K562 (cell line): Measurements from ENCODE around the gene UNC45A. TPM values are rescaled to one million over a fixed set of nuclear protein-coding genes. Genes with fewer than 3 reads are reported as not detected.
A peak's percentile ranks its signal among the peaks of the same experiment; 100 is the strongest.

ENCODE experiments used
- ARID2 ChIP-seq: fragments of 450-650 bp; IDR thresholded peaks from 2 replicates; pipeline ENCODE4 v1.6.1; 2017; ENCODE audit warnings: antibody characterized with exemption, mild to moderate bottlenecking
- GATAD2B ChIP-seq: fragments of 450-650 bp; IDR thresholded peaks from 2 replicates; pipeline ENCODE4 v1.6.1; 2017; ENCODE audit warnings: mild to moderate bottlenecking, borderline replicate concordance
- KLF1 ChIP-seq: fragments of 450-650 bp; IDR thresholded peaks from 2 replicates; pipeline ENCODE4 v1.6.1; 2016; ENCODE audit warnings: missing genetic modification characterization, missing compliant biosample characterization
- MAFK ChIP-seq: IDR thresholded peaks from 2 replicates; pipeline ENCODE4 v1.6.1; 2011; ENCODE audit warnings: low read length, improper control_type of control experiment
- MGA ChIP-seq: fragments of 450-650 bp; IDR thresholded peaks from 2 replicates; pipeline ENCODE4 v1.6.1; 2016; ENCODE audit warnings: mild to moderate bottlenecking, moderate library complexity
- NCOR1 ChIP-seq: fragments of 450-650 bp; IDR thresholded peaks from 2 replicates; pipeline ENCODE4 v1.6.1; 2016; ENCODE audit warnings: mild to moderate bottlenecking, moderate library complexity
- NR2F6 ChIP-seq: fragments of 450-650 bp; formaldehyde crosslinking; IDR thresholded peaks from 2 replicates; pipeline ENCODE4 v1.4.0; 2020; ENCODE audit warnings: mild to moderate bottlenecking
- SMAD2 ChIP-seq: fragments of 150-350 bp; IDR thresholded peaks from 2 replicates; pipeline ENCODE4 v1.6.1; 2014; ENCODE audit warnings: low read depth, mild to moderate bottlenecking, low read length
- SP1 ChIP-seq: sonication (generic); formaldehyde crosslinking; IDR thresholded peaks from 2 replicates; pipeline ENCODE4 v1.8.1; 2022; ENCODE audit warnings: mild to moderate bottlenecking, missing genetic modification reagents
- TFE3 ChIP-seq: fragments of 450-650 bp; formaldehyde crosslinking; IDR thresholded peaks from 2 replicates; pipeline ENCODE4 v1.4.0; 2020; ENCODE audit warnings: mild to moderate bottlenecking, mixed read lengths
- ZBTB12 ChIP-seq: fragments of 250-450 bp; sonication (Bioruptor Pico); IDR thresholded peaks from 2 replicates; pipeline ENCODE4 v1.4.0; 2020
- ZFX ChIP-seq: sonication (generic); formaldehyde crosslinking; IDR thresholded peaks from 2 replicates; pipeline ENCODE4 v1.8.0; 2022; ENCODE audit warnings: mild to moderate bottlenecking, missing genetic modification reagents, moderate library complexity
- polyA plus RNA-seq, 8 experiments: library from polyadenylated mRNA; depleted of rRNA in 4 of 8; stranded (reverse) in 5 of 8; unstranded in 3 of 8; fragments of >200 nt; fragmentation: Nextera tagmentation in 2 of 8; fragmentation: Illumina TruSeq in 1 of 8; extraction: Ambion mirVana in 2 of 8; extraction: Trizol in 1 of 8; gene quantifications; 2 replicates each; pipeline versions ENCODE4 v1.2.1 to v1.2.3, GENCODE V29; 2011 to 2014; ENCODE audit warnings: inconsistent platforms in 1 of 8, missing spikeins in 1 of 8
- total RNA-seq, 7 experiments: library from RNA; depleted of rRNA in 6 of 7; stranded (reverse); fragments of >200 nt in 6 of 7; fragmentation: Illumina TruSeq in 2 of 7; extraction: Trizol in 2 of 7; gene quantifications; 2 replicates each; pipeline versions ENCODE4 v1.2.1 to v1.2.3, GENCODE V29; 2011 to 2021; ENCODE audit warnings: low replicate concordance in 1 of 7

The UNC45A gene
- total and polyA plus RNA-seq, 9 of the 15 experiments (the other 6 are each of a cell fraction or from before 2014, with no cell fraction given): 22.4 to 79.3 (median 43.7) TPM

GRCh38 chr15:90954712-90955623 lies 19.9 kb downstream of the UNC45A start, which contains the start of gene RCCD1 (continued):
- peak; percentile 96 for TF ChIP-seq MGA
- TF ChIP-seq ZBTB12: peak; percentile 70
- peak; percentile 1; the same call in 1 of the 2 replicates for TF ChIP-seq MAFK
- TF ChIP-seq NCOR1: peak; percentile 39
- TF ChIP-seq SP1 (CRISPR knock-in tag): peak; percentile 91
- no peak for TF ChIP-seq ARID2
- TF ChIP-seq NR2F6 (CRISPR knock-in tag): no peak
- TF ChIP-seq ZFX (CRISPR knock-in tag): peak; percentile 100
- TF ChIP-seq KLF1: peak; percentile 81
- TF ChIP-seq SMAD2: no peak
- TF ChIP-seq GATAD2B: no peak; the same call in 1 of the 2 replicates
- TF ChIP-seq TFE3 (CRISPR knock-in tag): peak; percentile 95
